Measurements from ENCODE around the gene PAPPA.

Gene PAPPA

GRCh38 chr9:116152390-116152789 lies 1.2 kb upstream of the PAPPA start:
- peak; percentile 54 for DNase-seq

DNA sequence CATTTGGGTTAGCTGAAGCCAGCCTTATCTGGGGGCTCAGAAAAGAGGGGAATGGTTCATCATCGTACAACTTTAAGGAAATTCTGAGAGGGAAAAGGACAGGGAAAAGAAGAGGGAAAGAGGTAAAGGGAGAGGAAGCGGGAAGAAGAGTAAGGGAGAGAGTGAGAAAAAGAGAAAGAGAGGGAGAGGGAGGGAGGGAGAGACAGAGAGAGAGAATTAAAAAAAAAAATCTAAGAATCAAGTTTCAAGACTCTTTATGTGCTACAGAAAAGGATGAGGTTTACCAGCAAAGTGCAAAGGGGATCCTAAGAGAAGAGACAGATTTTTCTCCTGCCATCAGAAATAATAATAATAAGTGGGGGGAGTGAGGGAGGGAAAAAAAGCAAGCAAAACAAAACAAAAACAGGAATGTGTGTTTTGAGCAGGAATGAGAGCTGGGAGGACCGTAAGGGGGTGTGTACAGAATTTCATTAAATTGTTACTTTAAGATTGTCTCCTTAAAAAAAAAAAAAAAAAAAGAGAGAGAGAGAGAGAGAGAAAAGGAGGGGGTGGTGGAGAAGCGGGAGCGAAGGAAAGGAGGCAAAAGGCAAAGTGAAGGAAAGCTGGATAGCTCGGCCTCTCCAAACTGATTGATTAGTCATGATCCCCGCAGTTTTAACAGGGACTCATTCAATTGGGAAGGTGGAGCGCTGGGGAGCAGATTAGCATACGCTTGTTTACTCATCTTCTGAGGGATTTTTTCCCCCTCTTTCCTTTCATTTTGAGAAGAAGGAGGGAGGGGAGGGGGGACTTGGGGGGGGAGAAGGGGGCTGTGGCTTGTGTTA lies 438 bp upstream of the PAPPA start:
- no peak for DNase-seq

DNA sequence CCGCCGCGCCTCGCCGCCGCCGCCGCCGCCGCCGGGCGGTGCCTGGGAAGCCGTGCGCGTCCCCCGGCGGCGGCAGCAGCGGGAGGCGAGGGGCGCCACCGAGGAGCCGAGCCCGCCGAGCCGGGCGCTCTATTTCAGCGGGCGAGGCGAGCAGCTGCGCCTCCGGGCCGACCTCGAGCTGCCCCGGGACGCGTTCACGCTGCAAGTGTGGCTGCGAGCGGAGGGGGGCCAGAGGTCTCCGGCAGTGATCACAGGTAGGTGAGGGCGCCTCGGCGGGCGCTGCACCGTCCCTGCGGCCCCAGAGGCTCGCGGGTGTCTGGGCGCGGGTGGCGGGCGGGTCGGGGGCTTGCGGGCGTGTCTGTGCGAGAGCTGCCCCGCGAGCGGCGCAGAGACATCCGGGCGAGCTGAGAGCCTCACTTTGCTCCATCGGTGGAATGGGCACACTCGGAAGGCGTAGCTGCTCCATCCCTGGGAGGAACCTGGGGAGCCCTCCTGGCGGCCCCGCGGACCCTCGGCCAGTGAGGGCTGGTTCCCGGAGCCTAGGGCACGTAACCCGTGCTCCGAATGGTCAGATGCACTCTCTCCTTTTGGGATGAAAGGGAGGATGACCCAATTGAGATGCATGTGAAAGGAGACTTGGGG lies 864 bp downstream of the PAPPA start:
- DNase-seq: no peak

GRCh38 chr9:116154976-116155697 lies 1.5 kb downstream of the PAPPA start:
- no peak for DNase-seq

GRCh38 chr9:116155698-116156039 lies 2.1 kb downstream of the PAPPA start:
- DNase-seq: no peak

DNA sequence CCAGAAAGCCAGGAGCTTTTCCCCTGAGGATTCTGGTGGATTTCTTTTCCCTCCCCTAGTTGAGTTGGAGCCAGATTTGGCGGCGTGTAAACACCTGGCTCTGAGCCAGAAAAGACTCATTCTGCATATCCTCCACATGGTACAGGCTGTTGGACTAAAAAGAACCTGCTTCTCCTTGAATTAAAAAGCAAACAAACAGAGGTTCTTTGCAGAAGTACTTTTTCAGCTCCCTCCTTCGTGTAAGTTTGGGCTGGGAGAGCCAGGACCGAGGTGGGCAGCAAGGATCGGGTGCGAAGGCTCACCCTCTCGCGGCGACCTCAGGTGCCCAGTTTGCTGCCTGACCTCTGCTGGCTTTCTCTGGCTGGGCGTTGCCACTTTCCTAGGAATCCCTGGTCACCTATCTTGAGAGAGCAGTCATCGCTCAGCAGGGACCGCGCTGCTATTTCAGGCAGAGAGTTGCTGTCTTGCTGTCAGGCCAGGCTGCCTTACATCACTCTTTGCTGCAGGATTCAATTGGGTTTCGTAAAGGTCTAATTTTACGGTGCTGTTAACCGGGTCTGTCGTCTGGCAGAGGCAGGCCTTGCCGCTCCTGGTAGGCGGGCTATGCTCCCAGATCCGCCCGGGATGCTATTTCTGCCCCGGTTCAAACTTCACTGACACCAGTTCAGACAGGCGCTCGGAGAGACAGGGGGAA lies 3.2 kb downstream of the PAPPA start:
- DNase-seq: peak; percentile 12

DNA sequence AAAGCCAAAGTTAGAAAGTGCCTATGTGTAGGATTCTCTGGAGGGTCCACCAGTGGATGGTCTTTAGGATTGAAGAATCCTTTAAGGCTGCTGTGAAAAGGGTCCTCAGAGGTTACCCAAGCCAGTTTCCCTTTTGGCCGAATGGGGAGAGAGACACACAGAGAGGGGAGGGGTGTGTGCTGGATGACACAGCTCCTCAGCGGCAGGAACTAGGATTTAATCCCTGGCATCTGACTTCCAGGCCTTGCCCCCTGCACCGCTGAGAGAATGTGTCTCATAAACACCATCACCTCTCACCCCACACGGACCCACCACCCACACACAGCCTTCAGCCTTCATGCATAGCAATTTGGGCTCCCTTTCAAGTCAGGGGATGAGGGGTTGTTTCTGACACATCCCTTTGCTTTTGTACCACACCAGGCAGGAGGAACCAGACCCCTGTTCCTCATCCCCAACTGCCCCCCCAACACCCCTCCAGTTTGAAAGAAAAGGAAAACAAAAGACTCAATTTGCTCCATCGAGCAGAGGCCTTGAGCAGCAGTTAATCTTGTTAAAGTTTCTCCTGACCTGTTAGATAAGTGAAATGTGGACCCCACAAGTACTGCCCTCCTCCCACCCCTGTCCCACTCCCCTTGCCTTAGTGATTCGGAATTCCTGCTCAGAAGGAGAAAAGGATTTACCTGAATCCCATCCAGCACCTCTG lies 4.0 kb downstream of the PAPPA start:
- no peak for DNase-seq

- no peak for DNase-seq
Measured at GRCh38 chr9:116160676-116161571, 7.3 kb downstream of the PAPPA start.

DNA sequence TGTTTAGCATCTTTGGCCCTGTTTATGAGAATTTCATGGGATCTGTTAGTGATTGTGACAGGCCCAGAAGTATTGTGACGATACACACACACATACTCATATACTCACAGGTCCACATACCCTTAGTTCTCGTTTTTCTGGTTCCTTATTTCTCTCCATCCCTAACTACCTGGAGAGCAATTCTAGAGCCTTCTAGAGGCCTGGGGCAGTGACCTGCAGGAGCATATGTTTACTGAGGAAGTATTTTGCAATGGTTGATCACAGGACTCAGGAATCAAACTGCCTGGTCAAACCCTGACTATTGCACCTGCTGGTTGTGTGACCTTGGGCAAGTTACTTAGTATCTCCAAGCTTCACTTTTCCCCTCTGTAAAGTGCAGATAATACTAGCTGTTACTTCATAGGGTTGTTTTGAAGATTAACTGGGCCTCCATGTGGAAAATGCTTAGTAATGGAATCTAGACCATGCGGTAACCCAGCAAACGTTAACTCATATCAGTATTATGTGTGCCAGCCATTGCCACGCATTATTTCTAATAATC lies 8.7 kb downstream of the PAPPA start:
- DNase-seq: peak; percentile 30

DNA sequence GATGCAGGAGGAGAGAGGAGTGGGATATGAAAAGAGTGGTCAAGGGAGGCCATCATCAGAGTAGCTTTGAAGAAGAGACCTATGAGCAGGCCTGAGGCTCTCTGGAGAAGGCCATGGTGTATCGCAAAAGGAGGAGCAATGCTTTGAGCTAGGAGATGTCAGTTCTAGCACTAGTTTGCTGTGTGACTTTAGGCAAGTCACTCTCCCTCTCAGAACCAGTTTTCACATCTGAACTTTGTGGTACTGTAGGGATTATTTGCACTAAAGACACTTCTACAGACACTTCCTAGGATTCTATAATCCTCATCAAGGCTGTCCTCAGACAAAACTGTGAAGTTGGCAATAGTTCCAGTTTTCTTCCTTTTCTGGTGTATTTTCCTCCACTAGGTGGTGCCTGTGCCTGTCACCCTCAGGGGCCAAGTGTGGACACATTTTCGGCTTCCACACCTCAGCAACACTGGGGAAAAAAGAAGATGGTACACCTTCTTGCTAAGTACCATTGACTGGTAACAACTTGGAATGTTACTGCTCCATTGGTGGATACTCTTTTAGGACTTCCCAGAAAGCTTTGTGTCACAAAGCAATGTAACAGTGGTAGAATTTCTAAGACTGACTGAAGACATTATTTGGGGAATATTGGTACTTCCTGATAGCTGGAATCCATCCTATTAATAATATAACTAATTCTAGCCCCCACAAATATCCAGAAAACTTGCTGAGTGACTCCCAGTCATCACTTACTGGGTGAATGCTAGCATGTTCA lies 9.9 kb downstream of the PAPPA start:
- DNase-seq: peak; percentile 44

DNA sequence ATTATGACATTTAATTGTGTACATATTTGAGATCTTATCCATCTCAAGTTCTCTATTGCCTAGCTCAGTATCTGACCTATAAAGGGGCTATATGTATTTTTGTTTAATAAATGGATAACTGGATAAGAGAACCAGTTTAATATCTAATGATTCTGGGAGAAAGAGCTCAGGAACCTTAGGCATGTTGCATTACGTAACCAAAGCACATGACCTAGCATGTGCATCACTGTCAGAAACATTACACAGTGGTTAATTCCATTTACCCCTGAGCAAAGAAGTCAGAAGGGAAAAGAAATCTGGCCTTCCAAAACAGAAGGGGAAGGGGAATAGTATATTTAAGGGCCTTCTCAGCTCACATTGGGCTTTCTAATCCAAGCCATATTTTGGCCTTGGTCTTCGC lies 12.3 kb downstream of the PAPPA start:
- DNase-seq: no peak

- peak; percentile 8 for DNase-seq
Measured at GRCh38 chr9:116166713-116167112, 13.1 kb downstream of the PAPPA start.

- no peak for DNase-seq
Measured at GRCh38 chr9:116168231-116168630, 14.6 kb downstream of the PAPPA start.

DNA sequence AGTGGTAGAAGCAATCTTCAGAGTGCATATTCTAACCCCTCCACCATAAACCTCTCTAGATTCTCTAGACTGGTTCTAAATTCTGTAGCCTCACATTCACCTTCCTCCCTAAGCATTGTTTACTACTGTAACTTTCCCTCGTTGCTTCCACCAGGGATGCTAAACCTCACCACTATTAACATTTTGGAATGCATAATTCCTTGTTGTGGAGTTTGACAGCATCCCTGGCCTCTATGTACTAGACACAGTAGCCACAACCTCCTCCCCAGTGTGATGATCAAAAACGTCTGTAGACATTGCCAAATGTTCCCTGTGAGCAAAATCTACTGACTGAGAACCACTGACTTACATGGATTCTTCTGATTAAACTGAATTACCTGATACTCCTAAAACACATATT lies 18.6 kb downstream of the PAPPA start:
- no peak for DNase-seq

GRCh38 chr9:116174347-116174746 lies 20.8 kb downstream of the PAPPA start:
- DNase-seq: no peak

DNA sequence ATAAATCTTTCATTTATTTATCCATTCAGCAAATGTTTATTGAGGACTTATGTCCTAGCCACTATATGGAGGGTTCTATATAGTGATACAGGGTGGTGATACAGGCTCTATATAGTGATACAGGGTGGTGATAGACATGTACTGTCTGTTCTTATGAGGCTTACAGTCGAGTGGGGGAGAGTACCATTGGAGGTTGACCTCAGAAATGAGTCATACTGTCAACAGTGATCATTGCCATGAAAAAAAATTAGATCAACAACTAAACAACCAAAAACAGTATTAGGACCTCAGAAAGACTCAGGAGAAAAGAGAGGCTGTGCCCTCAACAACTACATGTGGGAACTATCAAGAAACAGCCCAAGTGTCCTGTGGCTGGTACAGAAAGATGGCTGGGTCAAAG lies 22.0 kb downstream of the PAPPA start:
- no peak for DNase-seq

GRCh38 chr9:116178481-116179211 lies 25.1 kb downstream of the PAPPA start:
- no peak for DNase-seq

DNA sequence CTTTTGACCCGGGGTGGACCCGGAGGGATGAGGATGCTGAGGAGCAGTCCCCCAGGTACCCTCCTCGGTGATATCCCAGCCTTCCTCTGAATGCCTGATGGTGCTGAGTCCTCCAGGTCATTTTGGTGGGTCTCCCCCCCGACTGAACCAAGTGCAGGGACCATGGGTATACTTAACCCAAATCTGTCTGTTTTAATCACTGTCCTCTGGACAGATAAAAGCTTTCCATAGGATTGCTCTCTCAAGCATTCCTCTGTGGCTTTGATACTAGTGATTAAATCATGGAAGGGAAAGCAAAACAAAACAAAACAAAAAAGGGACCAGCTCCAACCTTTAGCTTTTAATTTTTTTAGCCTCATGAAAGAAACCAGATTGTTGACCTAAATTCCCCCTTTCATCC lies 26.0 kb downstream of the PAPPA start:
- DNase-seq: no peak

- no peak for DNase-seq
Measured at GRCh38 chr9:116181853-116182610, 28.4 kb downstream of the PAPPA start.
